Stimulated activated naive CD8-positive, alpha-beta T cell treated with anti-CD3 and anti-CD28 coated beads, Interleukin-15, amount 100 ng/mL, for 72 hours (primary cell): ENCODE results near the gene GAK.

Source experiments
- ATAC-seq: fragments of 150-1000 bp; cut with Tn5 transposase; 2 replicates; pipeline ENCODE4 v1.10.0; 2021; ENCODE audit warnings: mild to moderate bottlenecking, moderate library complexity
- DNase-seq, 2 donors: peaks; one replicate each; pipeline ENCODE4 v3.0.0; 2021 to 2022
- H3K27ac Mint-ChIP-seq, 2 donors: one replicate each; pipeline ENCODE4 v1.8.0; 2022; ENCODE audit warnings: mild to moderate bottlenecking in 2 of 2, mixed read lengths in 2 of 2, moderate library complexity in 2 of 2
- H3K27me3 Mint-ChIP-seq: one replicate; pipeline ENCODE4 v1.8.0; 2022; ENCODE audit warnings: mixed read lengths
- H3K4me1 Mint-ChIP-seq: one replicate; pipeline ENCODE4 v1.8.0; 2022; ENCODE audit warnings: mild to moderate bottlenecking, mixed read lengths
- H3K4me3 Mint-ChIP-seq, 2 donors: one replicate each; pipeline ENCODE4 v1.8.0; 2022; ENCODE audit warnings: mild to moderate bottlenecking in 2 of 2, mixed read lengths in 2 of 2, moderate library complexity in 1 of 2
- H3K9me3 Mint-ChIP-seq, 2 donors: one replicate each; pipeline ENCODE4 v1.8.0; 2022; ENCODE audit warnings: mixed read lengths in 2 of 2

The GAK gene

GRCh38 chr4:837772-838171 is 94.3 kb downstream of the GAK start:
- ATAC-seq (no peak), DNase-seq (no peak)
- Mint-ChIP-seq H3K4me3 (no peak overlapping the region), H3K27ac (no peak overlapping the region), H3K9me3 (peaks cover 6 to 12% of the 10 kb centered on the region in 2 donors), H3K4me1 (peaks cover 9% of the 10 kb centered on the region), H3K27me3 (peaks cover 8% of the 10 kb centered on the region)

- peaks cover 6 to 12% of the 10 kb centered on the region in 2 donors for H3K9me3 Mint-ChIP-seq
These were observed 95.3 kb downstream of the GAK start for GRCh38 chr4:836750-837301.

GRCh38 chr4:836003-836511 is 96.1 kb downstream of the GAK start:
- ATAC-seq (no peak), DNase-seq (no peak)
- H3K9me3 Mint-ChIP-seq, result peaks cover 6 to 19% of the 10 kb centered on the region in 2 donors
- no peak overlapping the region for H3K27ac Mint-ChIP-seq
- peaks cover 11% of the 10 kb centered on the region for H3K4me1 Mint-ChIP-seq
- no peak overlapping the region for H3K4me3 Mint-ChIP-seq
- H3K27me3 Mint-ChIP-seq, result peaks cover 11% of the 10 kb centered on the region

More at GRCh38 chr4:836750-837301, 95.3 kb downstream of the GAK start:
- Mint-ChIP-seq H3K27me3 (peaks cover 11% of the 10 kb centered on the region), H3K27ac (no peak overlapping the region), H3K4me3 (no peak overlapping the region), H3K4me1 (peaks cover 11% of the 10 kb centered on the region)
- DNase-seq (no peak), ATAC-seq (no peak)

GRCh38 chr4:835148-836002 is 96.7 kb downstream of the GAK start:
- no peak overlapping the region for H3K27ac Mint-ChIP-seq
- peaks cover 11% of the 10 kb centered on the region for H3K4me1 Mint-ChIP-seq
- no peak overlapping the region for H3K4me3 Mint-ChIP-seq
- H3K9me3 Mint-ChIP-seq, result peaks cover 6 to 19% of the 10 kb centered on the region in 2 donors
- DNase-seq (no peak), ATAC-seq (no peak)
- peaks cover 17% of the 10 kb centered on the region for H3K27me3 Mint-ChIP-seq

GRCh38 chr4:834368-835147 is 97.6 kb downstream of the GAK start:
- H3K4me1 Mint-ChIP-seq, result peaks cover 11% of the 10 kb centered on the region
- no peak overlapping the region for H3K4me3 Mint-ChIP-seq
- ATAC-seq (no peak), DNase-seq (no peak)
- no peak overlapping the region for H3K27ac Mint-ChIP-seq
- peaks cover 25% of the 10 kb centered on the region for H3K27me3 Mint-ChIP-seq
- peaks cover 6 to 19% of the 10 kb centered on the region in 2 donors for H3K9me3 Mint-ChIP-seq

- H3K27me3 Mint-ChIP-seq, result peaks cover 31% of the 10 kb centered on the region
- H3K27ac Mint-ChIP-seq, result no peak overlapping the region
- no peak for DNase-seq
- peaks cover 6 to 19% of the 10 kb centered on the region in 2 donors for H3K9me3 Mint-ChIP-seq
- ATAC-seq, result peak; percentile 18
- no peak overlapping the region for H3K4me3 Mint-ChIP-seq
- peaks cover 11% of the 10 kb centered on the region for H3K4me1 Mint-ChIP-seq
These were observed 98.3 kb downstream of the GAK start for GRCh38 chr4:833731-834367.

- Mint-ChIP-seq H3K9me3 (peaks cover 6 to 19% of the 10 kb centered on the region in 2 donors), H3K4me3 (peak overlapping the region in 1 of 2 donors; percentile 50), H3K27ac (no peak overlapping the region), H3K27me3 (peaks cover 38% of the 10 kb centered on the region), H3K4me1 (peaks cover 11% of the 10 kb centered on the region)
- ATAC-seq (peak; percentile 86), DNase-seq (peak in 1 of 2 donors; percentile 57)
These were observed 99.0 kb downstream of the GAK start for GRCh38 chr4:833156-833555.

- DNase-seq, result no peak
- Mint-ChIP-seq H3K27ac (no peak overlapping the region), H3K4me1 (peaks cover 11% of the 10 kb centered on the region), H3K9me3 (peaks cover 1 to 13% of the 10 kb centered on the region in 2 donors), H3K4me3 (no peak overlapping the region), H3K27me3 (peaks cover 44% of the 10 kb centered on the region)
- ATAC-seq, result no peak
These were observed 99.6 kb downstream of the GAK start for GRCh38 chr4:832536-832935.

GRCh38 chr4:832108-832507 is 100.0 kb downstream of the GAK start:
- Mint-ChIP-seq H3K4me3 (no peak overlapping the region), H3K27ac (no peak overlapping the region), H3K9me3 (peaks cover 0 to 9% of the 10 kb centered on the region in 2 donors), H3K27me3 (peaks cover 49% of the 10 kb centered on the region), H3K4me1 (peaks cover 11% of the 10 kb centered on the region)
- no peak for DNase-seq
- ATAC-seq, result no peak

- no peak overlapping the region for H3K27ac Mint-ChIP-seq
- H3K9me3 Mint-ChIP-seq, result peaks cover 0 to 7% of the 10 kb centered on the region in 2 donors
- ATAC-seq (no peak), DNase-seq (no peak)
- no peak overlapping the region for H3K4me3 Mint-ChIP-seq
- peaks cover 51% of the 10 kb centered on the region for H3K27me3 Mint-ChIP-seq
- peaks cover 11% of the 10 kb centered on the region for H3K4me1 Mint-ChIP-seq
These were observed 100.7 kb downstream of the GAK start for GRCh38 chr4:831483-831805.

GRCh38 chr4:830601-831482 is 101.3 kb downstream of the GAK start:
- Mint-ChIP-seq H3K27me3 (peaks cover 51% of the 10 kb centered on the region), H3K9me3 (peaks cover 0 to 7% of the 10 kb centered on the region in 2 donors), H3K4me1 (peaks cover 11% of the 10 kb centered on the region), H3K27ac (no peak overlapping the region), H3K4me3 (no peak overlapping the region)
- no peak for ATAC-seq
- no peak for DNase-seq

- ATAC-seq, result no peak
- Mint-ChIP-seq H3K4me3 (no peak overlapping the region), H3K4me1 (peaks cover 13% of the 10 kb centered on the region)
These were observed 102.1 kb downstream of the GAK start for GRCh38 chr4:829761-830600.

GRCh38 chr4:829291-829690 is 102.8 kb downstream of the GAK start:
- Mint-ChIP-seq H3K9me3 (peaks cover 0 to 7% of the 10 kb centered on the region in 2 donors), H3K4me3 (no peak overlapping the region), H3K4me1 (peaks cover 19% of the 10 kb centered on the region), H3K27ac (no peak overlapping the region), H3K27me3 (peaks cover 63% of the 10 kb centered on the region)
- no peak for ATAC-seq
- no peak for DNase-seq

More at GRCh38 chr4:829761-830600, 102.1 kb downstream of the GAK start:
- peaks cover 56% of the 10 kb centered on the region for H3K27me3 Mint-ChIP-seq
- DNase-seq, result peak in 1 of 2 donors; percentile 7
- H3K9me3 Mint-ChIP-seq, result peaks cover 0 to 7% of the 10 kb centered on the region in 2 donors
- no peak overlapping the region for H3K27ac Mint-ChIP-seq
